Stimulated activated CD8-positive, alpha-beta memory T cell treated with anti-CD3 and anti-CD28 coated beads, Interleukin-15, amount 100 ng/mL, for 24 hours (primary cell): ENCODE data around the gene AGFG1.

Source experiments
- DNase-seq: peaks from one replicate; pipeline ENCODE4 v3.0.0-alpha.2; 2020; ENCODE audit warnings: low read depth

AGFG1 gene, protein sequence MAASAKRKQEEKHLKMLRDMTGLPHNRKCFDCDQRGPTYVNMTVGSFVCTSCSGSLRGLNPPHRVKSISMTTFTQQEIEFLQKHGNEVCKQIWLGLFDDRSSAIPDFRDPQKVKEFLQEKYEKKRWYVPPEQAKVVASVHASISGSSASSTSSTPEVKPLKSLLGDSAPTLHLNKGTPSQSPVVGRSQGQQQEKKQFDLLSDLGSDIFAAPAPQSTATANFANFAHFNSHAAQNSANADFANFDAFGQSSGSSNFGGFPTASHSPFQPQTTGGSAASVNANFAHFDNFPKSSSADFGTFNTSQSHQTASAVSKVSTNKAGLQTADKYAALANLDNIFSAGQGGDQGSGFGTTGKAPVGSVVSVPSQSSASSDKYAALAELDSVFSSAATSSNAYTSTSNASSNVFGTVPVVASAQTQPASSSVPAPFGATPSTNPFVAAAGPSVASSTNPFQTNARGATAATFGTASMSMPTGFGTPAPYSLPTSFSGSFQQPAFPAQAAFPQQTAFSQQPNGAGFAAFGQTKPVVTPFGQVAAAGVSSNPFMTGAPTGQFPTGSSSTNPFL

DNA sequence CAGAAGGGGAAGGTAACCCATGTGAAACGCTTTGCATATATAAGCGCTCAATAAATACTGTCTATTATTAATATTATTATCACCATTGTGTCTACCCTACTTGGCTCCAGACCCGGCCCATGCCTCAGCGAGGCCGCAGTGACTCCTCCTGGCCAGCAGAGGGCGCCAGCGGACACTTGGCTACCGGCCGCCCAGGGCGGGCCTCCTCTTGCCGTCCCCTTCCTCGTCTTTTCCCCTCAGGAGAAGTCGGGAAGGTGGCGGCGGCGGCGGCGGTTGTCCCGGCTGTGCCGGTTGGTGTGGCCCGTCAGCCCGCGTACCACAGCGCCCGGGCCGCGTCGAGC is at the start of gene AGFG1:
AGFG1 (plus strand) TSS at position 233 of the 341 bp plus-strand sequence. CDS start 266 bp downstream, outside the sequence.
- DNase-seq = peak; percentile 85

DNA sequence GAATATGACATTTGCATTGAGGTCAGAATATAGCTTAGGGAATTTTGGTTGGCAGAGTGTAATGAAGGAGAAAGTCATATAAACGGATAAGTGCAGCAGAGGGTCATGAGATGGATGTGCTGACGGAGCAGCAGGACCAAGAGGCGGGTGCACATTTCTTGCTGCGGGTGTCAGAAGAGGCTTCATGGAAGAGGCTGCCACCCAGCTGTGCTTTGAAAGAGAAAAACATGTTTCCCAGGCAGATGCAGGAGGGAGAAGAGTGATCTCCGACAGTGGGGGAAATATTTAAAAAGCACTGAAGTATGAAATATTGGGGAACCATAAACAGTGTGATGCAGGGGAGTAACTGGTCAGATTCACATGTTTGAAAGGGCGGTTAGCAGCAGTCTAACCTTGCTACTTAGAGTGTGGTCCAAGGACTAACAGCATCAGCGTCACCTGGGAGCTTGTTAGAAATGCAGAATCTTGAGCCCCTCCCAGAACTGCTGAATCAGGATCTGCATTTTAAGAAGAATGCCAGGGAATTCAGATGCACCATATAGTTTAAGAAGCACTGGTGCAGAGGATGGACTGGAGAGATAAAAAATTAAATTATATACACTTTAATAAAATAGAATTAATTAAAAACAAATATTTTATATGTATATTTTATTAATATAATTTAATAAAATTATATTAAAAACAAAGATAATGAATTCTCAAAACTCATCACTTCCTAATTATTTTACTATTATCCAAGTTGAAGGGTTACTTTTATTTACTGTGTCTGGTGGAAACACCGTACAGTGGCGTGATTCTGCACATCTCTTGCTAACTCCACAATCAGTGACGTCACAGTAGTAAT is 48.1 kb upstream of the AGFG1 start:
- no peak for DNase-seq

DNA sequence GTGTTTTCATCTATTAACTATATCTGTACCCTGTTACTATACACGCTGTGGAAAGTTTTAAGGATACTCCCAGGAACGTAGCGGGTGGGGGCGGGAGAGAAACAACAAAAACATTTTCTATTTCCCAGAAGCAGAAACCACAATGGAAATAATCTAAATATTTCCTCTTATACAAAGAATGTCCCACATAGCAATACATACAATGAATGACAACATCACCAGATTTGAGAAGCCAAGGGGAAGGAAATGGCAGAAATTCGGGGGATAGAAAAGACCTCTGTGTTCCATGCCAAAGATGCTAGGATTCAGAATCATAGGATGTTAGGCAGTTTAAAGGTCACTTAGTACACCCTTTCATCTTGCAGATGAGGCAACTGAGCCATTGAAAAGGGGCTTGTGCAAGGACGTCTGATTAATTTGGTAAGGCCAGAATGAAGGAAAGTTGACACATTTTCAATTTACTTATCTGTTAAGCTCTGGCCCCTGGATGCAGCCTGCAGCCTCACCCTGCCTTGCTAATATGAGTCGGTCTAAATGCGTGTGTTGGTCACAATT is 43.1 kb upstream of the AGFG1 start:
- DNase-seq = no peak

DNA sequence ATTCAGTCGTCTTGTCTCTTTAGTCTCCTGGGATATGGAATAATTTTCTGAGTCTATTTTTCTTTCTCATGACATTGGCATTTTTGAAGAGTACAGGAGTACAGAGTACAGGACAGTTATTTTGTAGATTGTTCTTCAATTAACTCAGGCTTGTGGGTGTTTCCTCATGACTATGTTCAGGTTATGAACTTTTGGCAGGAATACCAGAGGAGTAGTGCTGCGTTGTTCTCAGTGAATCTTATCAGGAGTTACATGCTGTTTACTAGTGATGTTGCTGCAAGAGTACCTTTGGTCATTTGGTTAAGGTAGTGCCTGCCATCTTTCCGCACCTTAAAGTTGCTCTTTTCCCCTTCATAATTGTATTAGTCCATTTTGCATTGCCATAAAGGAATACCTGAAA is 41.3 kb upstream of the AGFG1 start:
- DNase-seq = no peak

DNA sequence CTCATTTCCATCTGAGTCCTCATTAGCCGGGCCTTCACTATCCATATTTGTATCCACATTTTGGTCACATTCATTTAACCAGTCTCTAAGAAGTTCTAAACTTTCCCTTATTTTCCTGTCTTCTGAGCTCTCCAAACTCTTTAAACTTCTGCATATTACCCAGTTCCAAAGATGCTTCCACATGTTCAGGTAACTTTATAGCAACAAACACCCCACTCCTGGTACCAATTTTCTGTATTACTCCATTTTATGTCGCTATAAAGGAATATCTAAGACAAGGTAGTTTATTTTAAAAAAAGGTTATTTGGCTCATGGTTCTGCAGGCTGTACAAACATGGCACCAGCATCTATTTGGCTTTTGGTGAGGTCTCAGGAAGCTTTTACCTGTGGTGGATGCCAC is 38.8 kb upstream of the AGFG1 start:
- DNase-seq = no peak

DNA sequence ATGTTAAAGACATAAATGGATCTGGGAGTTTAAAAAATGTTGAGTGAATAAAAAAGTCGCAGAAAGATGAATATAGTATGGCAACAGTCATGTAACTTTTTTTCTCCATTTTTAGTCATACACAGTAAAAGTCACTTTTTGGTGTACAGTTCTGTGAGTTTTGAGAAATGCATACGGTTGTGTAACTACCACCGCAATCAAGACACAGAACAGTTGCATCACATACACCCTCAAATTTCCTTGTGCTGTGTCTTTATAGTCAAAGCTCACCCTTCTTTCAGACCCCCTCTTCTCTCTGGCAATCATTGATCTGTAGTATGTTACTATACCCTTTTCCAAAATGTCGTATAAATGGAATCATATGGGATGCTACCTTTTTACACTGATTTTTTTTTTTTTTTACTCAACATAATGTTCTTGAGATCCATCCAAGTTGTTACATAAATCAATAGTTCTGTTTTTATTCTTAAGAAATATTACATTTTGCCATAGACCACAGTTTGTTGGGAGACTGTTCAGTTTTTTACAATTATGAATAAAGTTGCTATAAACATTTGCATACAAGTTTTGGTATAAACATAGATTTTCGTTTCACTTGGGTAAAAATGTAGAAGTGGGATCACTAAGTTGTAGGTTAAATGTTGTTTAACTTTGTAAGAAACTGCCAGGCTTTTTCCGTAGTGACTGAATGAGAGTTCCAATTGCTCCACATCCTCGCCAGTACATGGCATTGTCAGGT is 35.4 kb upstream of the AGFG1 start:
- DNase-seq = no peak

DNA sequence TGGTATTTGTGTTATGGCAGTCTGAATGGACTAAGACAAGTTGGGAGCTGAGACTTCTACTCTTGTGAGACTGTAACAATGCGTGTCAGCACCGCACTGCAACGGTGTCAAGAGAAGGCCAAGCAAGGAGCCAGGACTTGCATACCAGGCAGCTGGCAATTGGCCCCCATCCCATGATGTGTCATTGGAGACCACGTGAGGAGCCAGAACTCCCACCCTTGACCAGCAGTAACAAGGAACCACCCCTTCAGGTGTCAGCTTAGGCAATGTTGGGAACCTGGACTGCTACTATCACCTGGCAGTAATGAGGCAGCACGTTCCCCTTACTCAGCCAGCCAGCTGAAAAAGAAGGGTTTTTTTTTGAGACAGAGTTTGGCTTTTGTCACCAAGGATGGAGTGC is 32.7 kb upstream of the AGFG1 start:
- DNase-seq = no peak

DNA sequence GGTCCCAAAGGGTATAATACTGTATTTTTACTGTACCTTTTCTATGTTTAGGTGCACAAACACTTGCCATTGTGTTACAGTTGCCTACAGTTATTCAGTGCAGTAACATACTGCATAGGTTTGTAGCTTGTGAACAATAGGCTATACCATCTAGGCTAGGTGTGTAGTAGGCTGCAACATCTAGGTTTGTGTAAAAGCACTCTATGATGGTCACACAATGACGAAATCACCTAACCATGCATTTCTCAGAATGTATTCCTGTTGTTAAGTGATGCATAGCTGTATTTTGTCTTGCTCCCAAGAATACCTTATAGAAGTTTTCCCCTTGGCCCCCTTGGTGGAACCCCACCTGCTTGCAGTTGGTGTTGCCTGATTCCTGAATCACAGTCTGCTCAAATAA is 29.3 kb upstream of the AGFG1 start:
- DNase-seq = no peak

DNA sequence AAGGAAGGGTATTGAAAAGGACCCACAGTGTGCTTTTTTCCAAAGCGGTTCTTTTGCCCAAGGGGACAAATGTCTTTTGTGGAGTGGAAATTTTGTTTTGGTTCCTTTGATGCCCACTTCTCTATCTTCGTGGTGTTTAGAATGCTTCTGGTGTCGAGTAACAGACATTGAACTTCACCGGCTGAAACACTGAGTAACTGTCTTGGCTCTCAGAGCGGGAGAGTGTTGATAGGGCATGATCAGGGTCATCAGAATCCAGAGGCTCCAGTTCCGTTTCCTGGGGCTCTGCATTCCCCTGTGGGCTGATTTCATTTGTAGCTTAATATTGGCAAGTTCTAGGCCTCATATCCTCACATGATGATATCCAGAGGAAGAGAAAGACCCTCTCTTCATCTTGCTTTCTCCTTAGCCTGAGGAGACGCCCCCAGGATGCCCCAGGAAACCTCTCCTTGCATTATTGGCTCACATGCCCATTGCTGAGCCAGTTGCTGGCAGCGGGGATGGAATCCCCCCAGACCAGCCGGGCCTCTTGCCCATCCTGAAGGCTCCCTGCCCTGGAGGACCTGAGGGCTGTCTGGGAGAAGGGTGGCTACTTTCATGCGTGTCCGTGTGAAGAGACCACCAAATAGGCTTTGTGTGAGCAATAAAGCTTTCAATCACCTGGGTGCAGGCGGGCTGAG is 27.9 kb upstream of the AGFG1 start:
- no peak for DNase-seq

DNA sequence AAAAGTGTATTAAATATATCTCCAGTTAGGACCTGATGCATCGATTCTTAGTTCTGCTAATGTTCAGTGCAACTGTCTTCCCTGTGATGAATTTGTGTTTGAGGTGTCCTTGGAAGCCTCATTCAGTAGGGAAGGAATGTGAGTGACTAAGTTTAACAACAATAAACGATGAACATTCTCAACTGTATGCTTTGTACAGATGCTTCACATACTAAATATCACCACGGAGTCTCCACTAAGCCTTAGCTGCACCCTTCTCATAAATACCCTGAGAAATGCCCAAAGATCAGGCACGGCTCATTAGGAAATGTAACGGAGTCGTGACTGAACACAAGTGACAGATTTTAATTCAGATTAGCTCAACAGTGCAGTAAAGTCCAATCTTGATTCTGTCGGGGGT is 24.4 kb upstream of the AGFG1 start:
- no peak for DNase-seq

DNA sequence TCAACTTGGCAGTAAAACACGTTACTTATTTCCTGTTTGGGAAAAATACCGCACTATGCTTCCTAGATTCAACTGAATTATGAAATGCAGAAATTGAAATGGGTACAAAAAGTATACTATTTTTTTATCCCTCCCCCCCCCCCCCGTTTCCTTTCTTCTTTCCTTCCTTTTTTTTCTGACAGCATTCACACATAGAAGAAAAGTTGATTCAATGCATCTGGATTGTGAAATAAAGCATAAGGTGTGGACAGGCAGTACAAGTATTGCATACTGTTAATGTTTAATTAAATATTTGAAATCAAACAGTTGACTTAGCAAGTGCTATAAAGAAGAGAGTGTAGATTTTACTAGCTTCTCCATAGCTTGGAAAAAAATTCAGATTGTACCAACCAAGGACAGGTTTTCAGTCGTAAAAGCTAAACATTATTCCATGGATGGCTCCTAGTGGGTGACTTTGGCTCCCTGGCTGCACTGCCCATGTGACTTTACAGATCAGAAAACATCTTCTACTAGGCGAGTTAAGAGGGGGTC is 21.6 kb upstream of the AGFG1 start:
- no peak for DNase-seq

DNA sequence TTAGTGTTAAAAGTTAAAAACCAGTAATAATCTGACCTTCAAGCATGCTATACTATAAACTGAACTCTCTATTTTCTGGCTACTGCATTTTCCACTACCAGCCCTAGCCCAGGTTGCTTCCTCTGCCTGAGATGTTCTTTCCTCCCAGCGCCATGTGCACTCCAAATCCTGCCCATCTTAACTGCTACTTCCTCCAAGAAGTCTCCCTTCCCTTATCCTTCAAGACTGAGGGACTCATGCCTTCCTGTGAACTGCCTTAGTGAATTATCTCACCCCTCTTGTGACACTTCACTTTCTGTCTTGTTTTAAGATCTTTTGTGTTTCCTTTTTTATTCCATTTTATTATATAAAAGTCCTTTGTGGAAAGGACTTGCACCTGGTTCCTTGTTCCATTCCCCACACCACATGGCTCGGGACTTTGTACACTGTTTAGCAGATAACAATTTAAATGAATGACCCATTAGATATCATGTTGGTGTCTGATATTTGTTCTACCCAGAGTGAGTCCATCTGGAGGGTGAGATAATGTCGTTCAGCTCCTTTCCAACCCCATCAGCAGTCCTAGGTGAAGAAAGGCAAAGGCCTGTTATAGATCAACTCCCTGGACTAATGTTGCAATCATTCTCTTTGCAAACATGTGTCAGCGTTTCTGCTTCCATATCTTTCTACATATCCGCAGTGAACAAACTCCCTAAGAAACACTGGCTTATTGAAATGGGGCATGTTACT is 20.9 kb upstream of the AGFG1 start:
- DNase-seq = no peak

DNA sequence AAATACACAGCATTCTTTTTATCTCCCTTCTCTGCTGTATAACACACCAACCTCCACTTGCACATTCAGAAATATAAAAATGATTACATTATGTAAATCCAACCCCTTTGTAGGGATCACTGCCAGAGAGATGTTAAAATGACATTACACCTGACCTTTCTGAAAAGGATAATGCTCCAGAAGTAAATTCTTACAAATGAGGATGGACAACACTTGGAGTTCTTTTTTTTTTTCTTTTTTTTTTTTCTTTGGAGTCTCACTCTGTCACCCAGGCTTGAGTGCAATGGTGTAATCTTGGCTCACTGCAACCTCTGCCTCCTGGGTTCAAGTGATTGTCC is 20.3 kb upstream of the AGFG1 start:
- no peak for DNase-seq

DNA sequence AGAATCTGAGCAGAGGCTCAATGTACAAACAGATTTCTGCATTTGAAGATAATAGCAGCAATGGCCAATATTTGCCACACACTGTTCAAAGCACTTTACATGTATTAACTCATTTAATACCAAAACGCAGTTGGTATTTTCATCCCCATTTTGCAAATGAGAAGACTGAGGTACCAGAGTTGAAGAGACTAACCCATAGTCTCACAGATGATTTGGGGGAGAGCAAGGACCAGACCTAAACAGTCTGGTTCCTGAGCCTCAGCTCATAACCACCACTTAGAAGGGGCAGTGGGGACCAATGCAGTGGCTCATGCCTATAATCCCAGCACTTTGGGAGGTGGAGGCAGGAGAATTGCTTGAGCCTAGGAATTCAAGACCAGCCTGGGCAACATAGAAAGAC is 18.1 kb upstream of the AGFG1 start:
- no peak for DNase-seq

DNA sequence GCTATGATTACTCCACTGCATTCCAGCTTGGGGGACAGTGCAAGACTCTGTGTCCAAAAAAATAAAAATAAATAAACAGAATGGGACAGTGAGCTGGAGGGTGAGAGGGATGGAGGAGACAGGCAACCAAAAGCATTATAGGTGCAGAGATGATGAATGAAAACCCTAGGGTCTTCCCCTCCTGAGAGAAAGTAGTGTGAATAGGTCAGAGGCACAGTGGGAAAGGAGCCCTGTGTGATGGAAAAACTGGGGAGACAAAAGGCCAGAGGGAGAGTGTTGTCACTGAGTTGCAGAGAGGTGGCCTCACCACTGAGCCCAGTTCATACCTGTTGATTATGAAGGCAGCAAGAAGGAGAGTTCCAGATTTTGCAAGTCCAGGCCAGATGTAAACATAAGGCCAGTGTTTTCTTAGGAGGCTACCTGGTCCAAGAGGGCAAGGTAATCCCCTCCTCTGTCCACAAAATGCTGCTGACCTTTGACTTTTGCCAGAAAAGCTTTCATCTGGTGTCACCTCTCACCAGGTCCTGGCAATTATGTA is 17.6 kb upstream of the AGFG1 start:
- DNase-seq = no peak

DNA sequence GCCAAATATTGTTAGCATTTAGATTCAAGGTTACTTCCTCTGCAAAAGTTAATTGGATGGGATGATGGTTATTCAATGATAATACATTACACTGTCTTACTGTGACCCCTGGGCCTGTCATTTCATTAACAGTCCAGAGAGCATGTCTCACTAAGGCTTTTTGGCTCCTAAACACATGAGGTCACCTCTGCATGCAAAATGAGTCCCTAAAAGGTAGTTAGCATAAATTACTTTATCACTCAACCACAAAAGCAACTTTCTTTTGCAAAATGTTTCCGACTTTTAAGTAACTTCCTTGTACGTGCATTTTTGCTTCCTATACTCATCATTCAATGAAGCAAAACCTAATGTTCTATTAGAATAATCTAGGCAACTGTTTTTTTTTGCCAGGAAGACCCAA is 16.8 kb upstream of the AGFG1 start:
- no peak for DNase-seq

DNA sequence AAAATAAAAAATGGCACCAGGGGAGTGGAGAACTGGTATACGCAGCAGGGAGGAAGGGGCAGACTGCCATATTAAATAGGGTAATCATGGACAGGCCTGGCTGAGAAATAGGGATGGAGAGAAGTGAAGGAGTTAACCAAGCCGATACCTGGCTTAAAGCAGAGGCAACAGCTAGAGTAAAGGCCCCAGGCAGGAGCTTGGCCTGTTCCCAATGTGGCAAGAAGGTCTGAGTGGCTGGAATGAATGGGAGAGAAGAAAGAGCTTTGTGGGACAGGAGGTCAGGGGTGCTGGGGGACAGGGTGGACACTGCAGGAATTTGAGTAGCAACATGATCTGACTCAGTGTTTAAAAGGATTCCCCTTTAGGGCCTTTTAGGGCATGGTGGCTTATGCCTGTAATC is 15.9 kb upstream of the AGFG1 start:
- no peak for DNase-seq

DNA sequence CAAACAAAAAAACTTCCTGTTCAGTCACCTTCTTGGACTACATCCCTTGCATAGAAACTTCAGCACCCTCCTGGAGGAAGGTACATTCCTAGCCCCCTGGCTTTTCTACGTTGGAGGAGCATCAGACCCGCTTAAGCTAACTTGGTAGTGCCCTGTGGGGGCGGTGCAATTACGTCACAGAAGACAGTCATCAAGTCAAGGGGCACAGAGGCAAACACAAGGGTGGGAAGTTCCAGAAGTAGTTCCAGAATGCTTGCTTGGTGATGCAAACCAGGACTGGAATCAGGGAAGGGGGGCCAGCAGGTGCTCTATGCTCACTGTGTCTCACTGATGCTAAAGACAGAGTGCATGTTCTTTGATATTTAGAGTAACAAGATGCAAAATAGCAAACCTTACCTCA is 15.2 kb upstream of the AGFG1 start:
- DNase-seq = no peak

DNA sequence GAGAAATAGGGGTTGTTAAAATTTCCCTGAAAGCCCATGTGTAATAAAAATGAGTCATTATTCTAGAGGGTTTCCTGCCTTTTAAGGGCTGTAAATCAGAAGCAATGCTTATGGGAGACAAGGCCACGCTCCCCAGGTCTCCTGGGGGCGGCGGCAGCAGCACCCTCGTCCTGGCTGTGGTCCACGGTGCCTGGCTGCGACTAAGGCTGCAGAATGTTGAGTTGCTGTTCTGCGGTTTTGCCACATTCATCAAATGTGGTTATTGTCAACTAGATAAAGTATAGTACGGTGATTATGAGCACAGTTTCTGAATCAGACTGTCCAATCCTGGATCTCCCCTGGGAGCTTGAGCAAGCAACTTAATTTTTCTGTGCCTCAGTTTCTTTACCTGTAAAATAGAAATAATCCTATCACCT is 11.9 kb upstream of the AGFG1 start:
- DNase-seq = peak; percentile 33

DNA sequence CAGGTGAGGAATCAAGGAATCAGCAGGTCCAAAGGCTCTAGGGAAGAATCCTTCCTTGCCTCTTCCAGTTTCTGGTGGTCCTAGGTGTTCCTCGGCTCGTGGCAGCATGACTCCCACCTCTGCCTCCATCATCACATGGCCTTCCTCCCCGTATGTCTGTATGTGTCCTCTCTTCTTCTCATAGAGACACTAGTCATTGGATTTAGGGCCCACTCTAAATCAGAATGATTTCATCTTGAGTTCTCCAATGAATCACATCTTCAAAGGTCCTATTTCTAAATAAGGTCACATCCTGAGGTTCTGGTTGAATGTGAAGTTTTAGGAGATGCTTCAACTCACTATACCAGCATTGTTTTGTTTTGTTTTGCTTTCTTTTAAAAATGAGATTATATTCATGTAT is 11.1 kb upstream of the AGFG1 start:
- no peak for DNase-seq
